Measurements from ENCODE around the gene NEU4. TPM values are rescaled to one million over a fixed set of nuclear protein-coding genes. Genes with fewer than 3 reads are reported as not detected.
"Not testable (repeated sequence)": the region's sequence is repeated elsewhere in the genome, so short reads cannot be mapped to it uniquely, and the experiment has no call there.

NEU4 gene
- total and polyA plus RNA-seq, 11 donors = 0.07 to 1.4 (median 0.45) TPM; not detected in 4

GRCh38 chr2:241777686-241778627 lies 31.0 kb upstream of the NEU4 start:
- H3K36me3 ChIP-seq = no peaks in the 10 kb centered on the region
- WGBS, 4 donors = 77 to 85% (median 81%) methylated on average over 12 to 21 of the region's 21 CpGs
- ATAC-seq = no peak
- H3K4me1 ChIP-seq = no peaks in the 10 kb centered on the region
- no peak overlapping the region for H3K4me3 ChIP-seq
- no peak overlapping the region for H3K27ac ChIP-seq
- DNase-seq = no peak
- TF ChIP-seq POLR2A (IDR thresholded peaks at IDR 0.05) = no peak
- TF ChIP-seq, protein P1, sequence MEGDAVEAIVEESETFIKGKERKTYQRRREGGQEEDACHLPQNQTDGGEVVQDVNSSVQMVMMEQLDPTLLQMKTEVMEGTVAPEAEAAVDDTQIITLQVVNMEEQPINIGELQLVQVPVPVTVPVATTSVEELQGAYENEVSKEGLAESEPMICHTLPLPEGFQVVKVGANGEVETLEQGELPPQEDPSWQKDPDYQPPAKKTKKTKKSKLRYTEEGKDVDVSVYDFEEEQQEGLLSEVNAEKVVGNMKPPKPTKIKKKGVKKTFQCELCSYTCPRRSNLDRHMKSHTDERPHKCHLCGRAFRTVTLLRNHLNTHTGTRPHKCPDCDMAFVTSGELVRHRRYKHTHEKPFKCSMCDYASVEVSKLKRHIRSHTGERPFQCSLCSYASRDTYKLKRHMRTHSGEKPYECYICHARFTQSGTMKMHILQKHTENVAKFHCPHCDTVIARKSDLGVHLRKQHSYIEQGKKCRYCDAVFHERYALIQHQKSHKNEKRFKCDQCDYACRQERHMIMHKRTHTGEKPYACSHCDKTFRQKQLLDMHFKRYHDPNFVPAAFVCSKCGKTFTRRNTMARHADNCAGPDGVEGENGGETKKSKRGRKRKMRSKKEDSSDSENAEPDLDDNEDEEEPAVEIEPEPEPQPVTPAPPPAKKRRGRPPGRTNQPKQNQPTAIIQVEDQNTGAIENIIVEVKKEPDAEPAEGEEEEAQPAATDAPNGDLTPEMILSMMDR (IDR thresholded peaks at IDR 0.05) = no peak
- peaks cover 0 to 44% (median 17%) of the 10 kb centered on the region in 9 donors for H3K27me3 ChIP-seq
- intact Hi-C loops (cut with DNase I) = no loop called here
- H3K9me3 ChIP-seq = peaks cover 0 to 14% (median 0%) of the 10 kb centered on the region in 12 donors

GRCh38 chr2:241780939-241781569 lies 27.9 kb upstream of the NEU4 start:
- intact Hi-C loops (cut with DNase I) = no loop called here
- WGBS, 4 donors = 81 to 90% (median 86%) methylated on average over 5 of the region's 5 CpGs

GRCh38 chr2:241782053-241782452 lies 26.9 kb upstream of the NEU4 start:
- H3K4me1 ChIP-seq; ATAC-seq; H3K36me3 ChIP-seq; intact Hi-C loops (cut with DNase I); DNase-seq; H3K27ac ChIP-seq; H3K27me3 ChIP-seq; H3K4me3 ChIP-seq: not testable (repeated sequence)
- WGBS, 4 donors = 86 to 93% (median 88%) methylated on average over 3 of the region's 3 CpGs
- peaks cover 0 to 14% (median 0%) of the 10 kb centered on the region in 12 donors for H3K9me3 ChIP-seq

More at GRCh38 chr2:241780939-241781569, 27.9 kb upstream of the NEU4 start:
- Histone ChIP-seq H3K4me3 (no peak overlapping the region), H3K36me3 (no peaks in the 10 kb centered on the region), H3K4me1 (no peaks in the 10 kb centered on the region), H3K9me3 (peaks cover 0 to 14% (median 0%) of the 10 kb centered on the region in 12 donors), H3K27me3 (peaks cover 0 to 14% (median 4%) of the 10 kb centered on the region in 9 donors), H3K27ac (no peak overlapping the region)
- DNase-seq (no peak), ATAC-seq (no peak)
- TF ChIP-seq, protein P1 (IDR thresholded peaks at IDR 0.05) = no peak

DNA sequence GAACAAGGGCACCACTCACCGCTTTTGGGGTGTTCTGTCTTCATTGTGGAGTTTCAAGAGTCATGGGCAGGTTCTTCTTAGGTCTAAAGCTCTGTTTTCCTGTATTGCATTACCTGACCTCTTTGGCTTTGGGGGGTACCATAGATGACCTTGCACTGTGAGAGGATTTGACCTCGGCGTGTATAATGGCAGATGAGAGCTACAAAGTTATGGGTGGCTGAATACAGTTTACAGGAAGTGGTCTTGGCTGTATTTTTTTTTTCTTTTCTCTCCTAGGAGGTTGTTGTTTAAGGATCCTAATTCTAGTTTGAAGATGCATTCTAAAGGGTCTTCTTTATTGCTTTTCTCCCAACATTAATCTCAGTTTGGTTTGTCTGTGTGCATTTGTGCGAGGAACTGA lies 20.9 kb upstream of the NEU4 start:
- no peak overlapping the region for H3K4me3 ChIP-seq
- intact Hi-C loops (cut with DNase I) = no loop called here
- peaks cover 0 to 5% (median 0%) of the 10 kb centered on the region in 12 donors for H3K4me1 ChIP-seq
- TF ChIP-seq, protein P1 (IDR thresholded peaks at IDR 0.05) = no peak
- no peaks in the 10 kb centered on the region for H3K27me3 ChIP-seq
- no peaks in the 10 kb centered on the region for H3K9me3 ChIP-seq
- ATAC-seq (no peak), DNase-seq (no peak)
- no peaks in the 10 kb centered on the region for H3K36me3 ChIP-seq
- WGBS, 4 donors = 84 to 95% (median 89%) methylated on average over 4 of the region's 4 CpGs
- no peak overlapping the region for H3K27ac ChIP-seq

Measured in heart left ventricle (tissue), 16 donors.